K562 (cell line): Measurements from ENCODE around the gene ADSS2. TPM values are rescaled to one million over a fixed set of nuclear protein-coding genes. Genes with fewer than 3 reads are reported as not detected.

Source experiments
- DMBX1 ChIP-seq: fragments of 250-450 bp; sonication (Bioruptor Pico); IDR thresholded peaks from 2 replicates; pipeline ENCODE4 v1.8.0; 2022; ENCODE audit warnings: inconsistent platforms, mild to moderate bottlenecking, moderate library complexity, borderline replicate concordance
- EP400 ChIP-seq: fragments of 450-650 bp; IDR thresholded peaks from 2 replicates; pipeline ENCODE4 v1.6.1; 2017; ENCODE audit warnings: antibody characterized with exemption, mild to moderate bottlenecking, moderate library complexity
- FOXM1 ChIP-seq, 2 experiments: fragments of 450-650 bp in 1 of 2; sonication (generic) in 1 of 2; formaldehyde crosslinking in 1 of 2; IDR thresholded peaks; 2 replicates each; pipeline versions ENCODE4 v1.6.1 to v1.9.0; 2017 to 2022; ENCODE audit warnings: low read depth in 2 of 2, mild to moderate bottlenecking in 2 of 2, missing genetic modification reagents in 1 of 2, moderate library complexity in 1 of 2
- HCFC1 ChIP-seq: IDR thresholded peaks from 2 replicates; pipeline ENCODE4 v1.6.1; 2012; ENCODE audit warnings: low read depth, low read length, improper control_type of control experiment
- PTBP1 ChIP-seq: fragments of 200-400 bp; formaldehyde crosslinking; IDR thresholded peaks from 2 replicates; pipeline ENCODE4 v1.6.1; 2017; ENCODE audit warnings: low read depth, low read length
- RFX7 ChIP-seq: fragments of 250-450 bp; sonication (Bioruptor Pico); IDR thresholded peaks from 2 replicates; pipeline ENCODE4 v1.5.1; 2021; ENCODE audit warnings: mild to moderate bottlenecking
- SAP30 ChIP-seq: fragments of 200-600 bp; sonication (generic); IDR thresholded peaks from 2 replicates; pipeline ENCODE4 v1.6.1; 2012; ENCODE audit warnings: borderline replicate concordance, low read depth, mild to moderate bottlenecking, moderate library complexity, low read length, control low read depth, inconsistent platforms; ENCODE audit not compliant: insufficient read depth, poor library complexity, severe bottlenecking
- STAT5B ChIP-seq: fragments of 250-450 bp; sonication (Bioruptor Pico); IDR thresholded peaks from 2 replicates; pipeline ENCODE4 v1.8.0; 2021; ENCODE audit warnings: mild to moderate bottlenecking, inconsistent platforms
- TRIM24 ChIP-seq, 2 experiments: fragments of 450-650 bp; IDR thresholded peaks; 2 replicates each; pipeline ENCODE4 v1.6.1; 2016
- ZNF24 ChIP-seq: fragments of 450-650 bp; IDR thresholded peaks from 2 replicates; pipeline ENCODE4 v1.6.1; 2016
- ZNF253 ChIP-seq: fragments of 250-450 bp; sonication (Bioruptor Pico); conservative IDR thresholded peaks from 2 replicates; pipeline ENCODE4 v1.6.1; 2021; ENCODE audit warnings: mild to moderate bottlenecking
- ZNF431 ChIP-seq: sonication (generic); formaldehyde crosslinking; IDR thresholded peaks from 2 replicates; pipeline ENCODE4 v1.8.0; 2022; ENCODE audit warnings: mild to moderate bottlenecking, missing genetic modification reagents
- polyA plus RNA-seq, 8 experiments: library from polyadenylated mRNA; depleted of rRNA in 4 of 8; stranded (reverse) in 5 of 8; unstranded in 3 of 8; fragments of >200 nt; fragmentation: Nextera tagmentation in 2 of 8; fragmentation: Illumina TruSeq in 1 of 8; extraction: Ambion mirVana in 2 of 8; extraction: Trizol in 1 of 8; gene quantifications; 2 replicates each; pipeline versions ENCODE4 v1.2.1 to v1.2.3, GENCODE V29; 2011 to 2014; ENCODE audit warnings: inconsistent platforms in 1 of 8, missing spikeins in 1 of 8
- total RNA-seq, 7 experiments: library from RNA; depleted of rRNA in 6 of 7; stranded (reverse); fragments of >200 nt in 6 of 7; fragmentation: Illumina TruSeq in 2 of 7; extraction: Trizol in 2 of 7; gene quantifications; 2 replicates each; pipeline versions ENCODE4 v1.2.1 to v1.2.3, GENCODE V29; 2011 to 2021; ENCODE audit warnings: low replicate concordance in 1 of 7
- TF ChIP-seq, protein P1 (sequence below): fragments of 250-450 bp; sonication (Bioruptor Pico); IDR thresholded peaks from 2 replicates; pipeline ENCODE4 v1.8.0; 2022; ENCODE audit warnings: inconsistent platforms, mild to moderate bottlenecking, moderate library complexity, borderline replicate concordance
- TF ChIP-seq, protein P2 (sequence below), 2 experiments: fragments of 450-650 bp; conservative IDR thresholded peaks; 2 replicates each; pipeline ENCODE4 v1.6.1; 2017; ENCODE audit warnings: mild to moderate bottlenecking in 2 of 2, moderate library complexity in 2 of 2
- TF ChIP-seq, protein P3 (sequence below), 2 experiments: IDR thresholded peaks; 2 replicates each; pipeline ENCODE4 v1.6.1; 2012; ENCODE audit warnings: improper control_type of control experiment in 2 of 2, low read depth in 2 of 2, low read length in 2 of 2, borderline replicate concordance in 1 of 2
- TF ChIP-seq, protein P4 (sequence below): fragments of 450-650 bp; IDR thresholded peaks from 2 replicates; pipeline ENCODE4 v1.7.0; 2016; ENCODE audit warnings: borderline replicate concordance
- TF ChIP-seq, protein P5 (sequence below), 2 experiments: fragments of 250-450 bp in 1 of 2; fragments of 450-650 bp in 1 of 2; sonication (Bioruptor Pico) in 1 of 2; IDR thresholded peaks; 2 replicates each; pipeline versions ENCODE4 v1.6.1 to v1.8.0; 2016 to 2021; ENCODE audit warnings: mild to moderate bottlenecking in 2 of 2, moderate library complexity in 2 of 2, missing compliant biosample characterization in 1 of 2, missing genetic modification characterization in 1 of 2

The ADSS2 gene
- total and polyA plus RNA-seq, 9 of the 15 experiments (the other 6 are each of a cell fraction or from before 2014, with no cell fraction given) = 8.8 to 63.8 (median 59.4) TPM

DNA sequence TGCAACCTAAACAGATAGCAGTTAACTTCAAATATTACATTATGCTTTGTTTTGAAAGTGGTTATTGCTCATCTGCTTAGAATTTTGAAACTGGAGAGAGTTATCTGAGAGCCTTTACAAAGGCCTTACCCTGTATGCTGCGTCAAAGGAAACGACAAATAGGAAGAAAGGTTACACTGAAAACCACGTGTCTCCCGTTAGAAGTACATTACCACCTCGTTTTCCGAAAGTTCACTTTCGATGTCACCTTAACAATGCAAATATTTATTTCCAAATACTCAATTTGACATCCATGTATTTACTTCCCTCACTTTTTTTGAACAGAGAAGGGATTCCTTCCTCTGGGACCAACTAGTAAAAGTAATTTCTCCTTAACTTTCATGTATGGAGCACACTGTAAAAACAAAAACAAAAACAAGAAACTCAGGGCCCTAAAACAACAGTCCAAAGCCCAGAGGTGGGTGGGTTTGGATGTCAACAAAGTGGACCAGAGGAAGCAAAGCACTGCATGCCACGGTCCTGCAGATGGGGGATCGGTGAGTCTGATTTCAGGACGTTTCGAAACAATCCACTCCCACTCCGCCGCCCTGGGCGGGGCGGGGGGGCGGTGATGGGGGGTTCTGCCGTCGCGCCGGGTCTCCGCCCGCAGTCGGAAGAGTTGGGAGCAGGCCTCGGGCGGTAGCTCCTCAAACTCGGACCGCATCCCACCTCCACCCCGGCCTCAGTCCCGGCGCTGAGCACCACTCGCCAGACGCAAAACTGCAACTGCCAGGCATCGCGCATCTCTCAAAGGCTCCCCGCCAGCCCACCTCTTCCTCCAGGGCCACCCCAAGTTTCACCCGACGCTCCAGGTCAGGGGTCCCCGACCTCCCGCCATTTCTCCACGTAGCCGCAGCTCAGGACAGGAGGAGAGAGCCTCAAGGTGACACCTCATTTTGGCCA lies 841 bp downstream of the ADSS2 start (continued):
- TF ChIP-seq FOXM1 (IDR thresholded peaks at IDR 0.05; ENCODE audit: low read depth) (0 out of 2 replicates have a peak, but pooled peaks have one; percentile 11), FOXM1 (CRISPR knock-in tag; IDR thresholded peaks at IDR 0.05; ENCODE audit: low read depth) (no peak), PTBP1 (no peak), STAT5B (no peak), SAP30 (peak; percentile 31), ZNF24 (no peak), RFX7 (CRISPR knock-in tag) (no peak), ZNF253 (CRISPR knock-in tag) (no peak), ZNF431 (CRISPR knock-in tag) (0 out of 2 replicates have a peak, but pooled peaks have one; percentile 21), DMBX1 (0 out of 2 replicates have a peak, but pooled peaks have one; percentile 31), TRIM24 (IDR thresholded peaks at IDR 0.05) (0 out of 4 replicates have a peak, but pooled peaks of 1 of the 2 experiments have one; percentile 10), HCFC1 (peak; percentile 32), EP400 (peak; percentile 54; the same call in 1 of the 2 replicates)
- TF ChIP-seq, protein P1, sequence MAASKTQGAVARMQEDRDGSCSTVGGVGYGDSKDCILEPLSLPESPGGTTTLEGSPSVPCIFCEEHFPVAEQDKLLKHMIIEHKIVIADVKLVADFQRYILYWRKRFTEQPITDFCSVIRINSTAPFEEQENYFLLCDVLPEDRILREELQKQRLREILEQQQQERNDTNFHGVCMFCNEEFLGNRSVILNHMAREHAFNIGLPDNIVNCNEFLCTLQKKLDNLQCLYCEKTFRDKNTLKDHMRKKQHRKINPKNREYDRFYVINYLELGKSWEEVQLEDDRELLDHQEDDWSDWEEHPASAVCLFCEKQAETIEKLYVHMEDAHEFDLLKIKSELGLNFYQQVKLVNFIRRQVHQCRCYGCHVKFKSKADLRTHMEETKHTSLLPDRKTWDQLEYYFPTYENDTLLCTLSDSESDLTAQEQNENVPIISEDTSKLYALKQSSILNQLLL (CRISPR knock-in tag) = no peak
- TF ChIP-seq, protein P2, sequence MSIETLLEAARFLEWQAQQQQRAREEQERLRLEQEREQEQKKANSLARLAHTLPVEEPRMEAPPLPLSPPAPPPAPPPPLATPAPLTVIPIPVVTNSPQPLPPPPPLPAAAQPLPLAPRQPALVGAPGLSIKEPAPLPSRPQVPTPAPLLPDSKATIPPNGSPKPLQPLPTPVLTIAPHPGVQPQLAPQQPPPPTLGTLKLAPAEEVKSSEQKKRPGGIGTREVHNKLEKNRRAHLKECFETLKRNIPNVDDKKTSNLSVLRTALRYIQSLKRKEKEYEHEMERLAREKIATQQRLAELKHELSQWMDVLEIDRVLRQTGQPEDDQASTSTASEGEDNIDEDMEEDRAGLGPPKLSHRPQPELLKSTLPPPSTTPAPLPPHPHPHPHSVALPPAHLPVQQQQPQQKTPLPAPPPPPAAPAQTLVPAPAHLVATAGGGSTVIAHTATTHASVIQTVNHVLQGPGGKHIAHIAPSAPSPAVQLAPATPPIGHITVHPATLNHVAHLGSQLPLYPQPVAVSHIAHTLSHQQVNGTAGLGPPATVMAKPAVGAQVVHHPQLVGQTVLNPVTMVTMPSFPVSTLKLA (conservative IDR thresholded peaks at IDR 0.05) = peak; percentile 84
- TF ChIP-seq, protein P3, sequence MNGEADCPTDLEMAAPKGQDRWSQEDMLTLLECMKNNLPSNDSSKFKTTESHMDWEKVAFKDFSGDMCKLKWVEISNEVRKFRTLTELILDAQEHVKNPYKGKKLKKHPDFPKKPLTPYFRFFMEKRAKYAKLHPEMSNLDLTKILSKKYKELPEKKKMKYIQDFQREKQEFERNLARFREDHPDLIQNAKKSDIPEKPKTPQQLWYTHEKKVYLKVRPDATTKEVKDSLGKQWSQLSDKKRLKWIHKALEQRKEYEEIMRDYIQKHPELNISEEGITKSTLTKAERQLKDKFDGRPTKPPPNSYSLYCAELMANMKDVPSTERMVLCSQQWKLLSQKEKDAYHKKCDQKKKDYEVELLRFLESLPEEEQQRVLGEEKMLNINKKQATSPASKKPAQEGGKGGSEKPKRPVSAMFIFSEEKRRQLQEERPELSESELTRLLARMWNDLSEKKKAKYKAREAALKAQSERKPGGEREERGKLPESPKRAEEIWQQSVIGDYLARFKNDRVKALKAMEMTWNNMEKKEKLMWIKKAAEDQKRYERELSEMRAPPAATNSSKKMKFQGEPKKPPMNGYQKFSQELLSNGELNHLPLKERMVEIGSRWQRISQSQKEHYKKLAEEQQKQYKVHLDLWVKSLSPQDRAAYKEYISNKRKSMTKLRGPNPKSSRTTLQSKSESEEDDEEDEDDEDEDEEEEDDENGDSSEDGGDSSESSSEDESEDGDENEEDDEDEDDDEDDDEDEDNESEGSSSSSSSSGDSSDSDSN (IDR thresholded peaks at IDR 0.05; ENCODE audit: borderline replicate concordance in 1 of 2, low read depth in 2 of 2, low read length in 2 of 2) = peak in 1 of 2 experiments; percentile 31; a peak in 1 of 4 replicates
- TF ChIP-seq, protein P4, sequence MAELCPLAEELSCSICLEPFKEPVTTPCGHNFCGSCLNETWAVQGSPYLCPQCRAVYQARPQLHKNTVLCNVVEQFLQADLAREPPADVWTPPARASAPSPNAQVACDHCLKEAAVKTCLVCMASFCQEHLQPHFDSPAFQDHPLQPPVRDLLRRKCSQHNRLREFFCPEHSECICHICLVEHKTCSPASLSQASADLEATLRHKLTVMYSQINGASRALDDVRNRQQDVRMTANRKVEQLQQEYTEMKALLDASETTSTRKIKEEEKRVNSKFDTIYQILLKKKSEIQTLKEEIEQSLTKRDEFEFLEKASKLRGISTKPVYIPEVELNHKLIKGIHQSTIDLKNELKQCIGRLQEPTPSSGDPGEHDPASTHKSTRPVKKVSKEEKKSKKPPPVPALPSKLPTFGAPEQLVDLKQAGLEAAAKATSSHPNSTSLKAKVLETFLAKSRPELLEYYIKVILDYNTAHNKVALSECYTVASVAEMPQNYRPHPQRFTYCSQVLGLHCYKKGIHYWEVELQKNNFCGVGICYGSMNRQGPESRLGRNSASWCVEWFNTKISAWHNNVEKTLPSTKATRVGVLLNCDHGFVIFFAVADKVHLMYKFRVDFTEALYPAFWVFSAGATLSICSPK = no peak
- TF ChIP-seq, protein P5, sequence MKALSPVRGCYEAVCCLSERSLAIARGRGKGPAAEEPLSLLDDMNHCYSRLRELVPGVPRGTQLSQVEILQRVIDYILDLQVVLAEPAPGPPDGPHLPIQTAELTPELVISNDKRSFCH (CRISPR knock-in tag; IDR thresholded peaks at IDR 0.05) = no peak
- TF ChIP-seq, protein P5 (tag; IDR thresholded peaks at IDR 0.05) = no peak
